GM23248 (cell line): ENCODE results near the gene SNRPD3. TPM values are rescaled to one million over a fixed set of nuclear protein-coding genes. Genes with fewer than 3 reads are reported as not detected.

Experiments used
- DNase-seq: peaks from one replicate; pipeline ENCODE4 v3.0.0-alpha.2; 2015
- H2AFZ ChIP-seq: fragments of 200-600 bp; sonication (generic); 2 replicates; pipeline ENCODE4 v1.6.1; 2016; ENCODE audit warnings: antibody characterized with exemption
- H3F3A ChIP-seq: fragments of 200-600 bp; sonication (generic); 2 replicates; pipeline ENCODE4 v1.6.1; 2016; ENCODE audit warnings: mild to moderate bottlenecking, antibody characterized with exemption, mixed run types; ENCODE audit not compliant: insufficient read depth
- H3K27ac ChIP-seq: fragments of 200-600 bp; sonication (generic); 2 replicates; pipeline ENCODE4 v1.5.1; 2016; ENCODE audit warnings: mild to moderate bottlenecking
- H3K27me3 ChIP-seq: fragments of 200-600 bp; sonication (generic); replicated peaks from 2 replicates; pipeline ENCODE4 v1.6.1; 2016; ENCODE audit warnings: mild to moderate bottlenecking; ENCODE audit not compliant: insufficient read depth
- H3K36me3 ChIP-seq: fragments of 200-600 bp; sonication (generic); 2 replicates; pipeline ENCODE4 v1.6.1; 2016; ENCODE audit warnings: low read depth, mild to moderate bottlenecking
- H3K4me1 ChIP-seq: fragments of 200-600 bp; sonication (generic); 2 replicates; pipeline ENCODE4 v1.6.1; 2016; ENCODE audit warnings: mild to moderate bottlenecking; ENCODE audit not compliant: insufficient read depth
- H3K4me2 ChIP-seq: fragments of 200-600 bp; sonication (generic); one replicate; pipeline ENCODE4 v1.6.1; 2016; ENCODE audit warnings: mild to moderate bottlenecking; ENCODE audit not compliant: unreplicated experiment
- H3K4me3 ChIP-seq: fragments of 200-600 bp; sonication (generic); 2 replicates; pipeline ENCODE4 v1.5.1; 2016; ENCODE audit warnings: mild to moderate bottlenecking
- H3K79me2 ChIP-seq: fragments of 200-600 bp; sonication (generic); 2 replicates; pipeline ENCODE4 v1.6.1; 2016; ENCODE audit warnings: mild to moderate bottlenecking; ENCODE audit not compliant: insufficient read depth
- H3K9ac ChIP-seq: fragments of 200-600 bp; sonication (generic); 2 replicates; pipeline ENCODE4 v1.6.1; 2016; ENCODE audit warnings: mild to moderate bottlenecking
- H3K9me2 ChIP-seq: fragments of 200-600 bp; sonication (generic); 2 replicates; pipeline ENCODE4 v1.6.1; 2016; ENCODE audit warnings: mixed run types, mild to moderate bottlenecking, moderate library complexity; ENCODE audit not compliant: insufficient read depth
- H3K9me3 ChIP-seq: fragments of 200-600 bp; sonication (generic); one replicate; pipeline ENCODE4 v1.6.1; 2017; ENCODE audit warnings: low read depth
- H4K20me1 ChIP-seq: fragments of 200-600 bp; sonication (generic); 2 replicates; pipeline ENCODE4 v1.6.0; 2016; ENCODE audit not compliant: insufficient read depth
- EZH2 ChIP-seq: fragments of 200-600 bp; sonication (generic); IDR thresholded peaks from 2 replicates; pipeline ENCODE4 v1.6.1; 2018; ENCODE audit warnings: antibody characterized with exemption, mild to moderate bottlenecking; ENCODE audit not compliant: insufficient read depth, poor library complexity, severe bottlenecking
- EZH2phosphoT487 ChIP-seq: fragments of 200-600 bp; sonication (generic); IDR thresholded peaks from 2 replicates; pipeline ENCODE4 v1.6.1; 2018; ENCODE audit warnings: antibody characterized with exemption, moderate library complexity, mild to moderate bottlenecking, low read depth; ENCODE audit not compliant: insufficient read depth
- WGBS, 2 experiments: methylation state at CpG; one replicate each; pipeline ENCODE4 v1.1.6; 2015 to 2017; ENCODE audit warnings: low lambda C conversion rate in 2 of 2, low coverage in 1 of 2; ENCODE audit errors: missing lambda C conversion rate in 2 of 2; 5-methylcytosine and 5-hydroxymethylcytosine counted together
- in situ Hi-C: fragments of 300-500 bp; cut with MboI; formaldehyde crosslinking; loops from 2 replicates; pipeline ENCODE4 v1.15.0; 2020
- polyA plus RNA-seq: library from polyadenylated mRNA; unstranded; fragments of >200 nt; fragmentation: Nextera tagmentation; extraction: Ambion mirVana; gene quantifications from 2 replicates; pipeline ENCODE4 v1.2.1, GENCODE V29; 2016
- total RNA-seq: library from RNA; depleted of rRNA; stranded (reverse); fragments of >200 nt; shearing (Covaris generic); gene quantifications from 2 replicates; pipeline ENCODE4 v1.2.3, GENCODE V29; 2014

The SNRPD3 gene
- total and polyA plus RNA-seq, 2 experiments from 2014 or later = 106 to 109 TPM

DNA sequence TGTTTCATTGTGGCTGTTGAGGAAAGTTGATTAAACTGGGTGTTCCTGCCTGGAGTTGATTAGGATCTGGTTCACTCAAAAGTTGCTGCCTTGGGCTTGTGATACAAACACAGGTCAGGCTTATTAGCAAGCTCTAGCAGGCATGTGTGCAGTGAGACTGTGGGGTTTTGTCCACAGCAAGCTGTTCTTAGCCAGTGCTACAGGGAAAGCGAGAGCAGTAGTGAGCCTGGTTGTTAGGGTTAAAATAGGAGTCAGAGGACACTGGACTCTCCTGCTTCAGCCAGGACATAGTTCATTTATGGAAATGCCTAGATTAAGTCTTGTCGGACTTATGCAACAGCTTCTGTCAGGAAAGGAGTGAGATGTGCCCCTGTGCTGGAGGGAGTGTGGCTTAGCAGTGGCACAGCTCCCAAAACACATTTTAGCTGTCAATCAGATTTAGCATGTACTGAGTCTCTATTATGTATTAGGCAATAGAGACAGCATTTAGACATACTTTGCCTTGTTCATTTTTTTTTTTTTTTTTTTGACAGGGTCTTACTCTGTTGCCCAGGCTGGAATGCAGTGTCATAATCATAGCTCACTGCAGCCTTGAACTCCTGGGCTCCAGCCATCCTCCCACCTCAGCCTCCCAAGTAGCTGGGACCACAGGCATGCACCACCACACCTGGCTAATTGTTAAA, 8.7 kb downstream of the SNRPD3 start:
- peaks cover 100% of the 10 kb centered on the region for H3K79me2 ChIP-seq
- peaks cover 6% of the 10 kb centered on the region; the same call in 1 of the 2 replicates for H3K36me3 ChIP-seq
- 48 to 53% methylated on average over 2 of the region's 2 CpGs for WGBS, 2 experiments

GRCh38 chr22:24565077-24565476, 9.3 kb downstream of the SNRPD3 start:
- no peak for TF ChIP-seq EZH2
- TF ChIP-seq EZH2phosphoT487 = no peak
- Histone ChIP-seq H3K4me1 (no peaks in the 10 kb centered on the region), H3K27me3 (no peaks in the 10 kb centered on the region), H3K79me2 (peaks cover 100% of the 10 kb centered on the region), H3K36me3 (peaks cover 12% of the 10 kb centered on the region; the same call in 1 of the 2 replicates), H4K20me1 (0 out of 2 replicates have a peak, but pooled peaks cover 9% of the 10 kb centered on the region), H3F3A (peaks cover 4% of the 10 kb centered on the region; the same call in 1 of the 2 replicates), H3K4me2 (no peak overlapping the region), H2AFZ (no peak overlapping the region), H3K27ac (no peak overlapping the region), H3K9ac (no peak overlapping the region), H3K9me2 (no peaks in the 10 kb centered on the region), H3K4me3 (no peak overlapping the region), H3K9me3 (no peaks in the 10 kb centered on the region)
- in situ Hi-C loops = no loop called here
- WGBS, 2 experiments = 100% methylated on average over 2 of the region's 2 CpGs
- DNase-seq = no peak

More for the DNA sequence above, 8.7 kb downstream of the SNRPD3 start:
- in situ Hi-C loops = no loop called here
- Histone ChIP-seq H3K9me2 (no peaks in the 10 kb centered on the region), H2AFZ (no peak overlapping the region), H3F3A (peaks cover 4% of the 10 kb centered on the region; the same call in 1 of the 2 replicates), H3K4me1 (no peaks in the 10 kb centered on the region), H3K4me3 (no peak overlapping the region), H3K27ac (no peak overlapping the region), H3K9me3 (no peaks in the 10 kb centered on the region), H3K4me2 (no peak overlapping the region), H3K27me3 (no peaks in the 10 kb centered on the region), H4K20me1 (0 out of 2 replicates have a peak, but pooled peaks cover 9% of the 10 kb centered on the region), H3K9ac (no peak overlapping the region)
- DNase-seq = no peak
- TF ChIP-seq EZH2 (no peak), EZH2phosphoT487 (no peak)

- Histone ChIP-seq H3K79me2 (peaks cover 84% of the 10 kb centered on the region), H3K9me3 (no peaks in the 10 kb centered on the region), H3F3A (peaks cover 4% of the 10 kb centered on the region; the same call in 1 of the 2 replicates), H3K4me2 (no peak overlapping the region), H3K4me3 (no peak overlapping the region), H2AFZ (no peak overlapping the region), H4K20me1 (0 out of 2 replicates have a peak, but pooled peaks cover 9% of the 10 kb centered on the region), H3K27ac (no peak overlapping the region), H3K36me3 (peaks cover 15% of the 10 kb centered on the region; the same call in 1 of the 2 replicates), H3K9ac (no peak overlapping the region), H3K27me3 (no peaks in the 10 kb centered on the region), H3K4me1 (no peaks in the 10 kb centered on the region), H3K9me2 (no peaks in the 10 kb centered on the region)
- DNase-seq = peak; percentile 15
- TF ChIP-seq EZH2phosphoT487 = no peak
- no peak for TF ChIP-seq EZH2
- in situ Hi-C loops = no loop called here
- WGBS, 2 experiments = 66 to 69% methylated on average over 8 of the region's 8 CpGs
Observed at GRCh38 chr22:24566899-24567511, 11.2 kb downstream of the SNRPD3 start.

DNA sequence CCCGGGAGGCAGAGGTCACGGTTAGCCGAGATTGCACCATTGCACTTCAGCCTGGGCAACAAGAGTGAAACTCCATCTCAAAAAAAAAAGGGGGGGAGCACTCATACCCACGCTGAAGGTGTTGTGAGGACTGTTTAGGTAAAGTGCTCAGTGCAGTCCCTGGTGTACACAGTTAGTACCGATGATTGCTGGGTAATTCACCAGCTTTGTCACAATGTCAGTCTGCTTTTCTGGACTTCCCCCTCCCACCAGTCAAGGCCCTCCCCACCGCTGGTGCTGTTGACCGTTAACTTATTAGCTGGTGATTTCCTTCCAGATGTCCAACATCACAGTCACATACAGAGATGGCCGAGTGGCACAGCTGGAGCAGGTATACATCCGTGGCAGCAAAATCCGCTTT, 11.9 kb downstream of the SNRPD3 start:
- 0 out of 2 replicates have a peak, but pooled peaks cover 9% of the 10 kb centered on the region for H4K20me1 ChIP-seq
- no peak for TF ChIP-seq EZH2
- TF ChIP-seq EZH2phosphoT487 = no peak
- no peak overlapping the region for H3K4me2 ChIP-seq
- H3F3A ChIP-seq = peaks cover under 1% of the 10 kb centered on the region; the same call in 1 of the 2 replicates
- no peak for DNase-seq
- H3K27me3 ChIP-seq = no peaks in the 10 kb centered on the region
- no peaks in the 10 kb centered on the region for H3K9me3 ChIP-seq
- no peaks in the 10 kb centered on the region for H3K4me1 ChIP-seq
- no peak overlapping the region for H3K4me3 ChIP-seq
- 81 to 86% methylated on average over 10 of the region's 10 CpGs for WGBS, 2 experiments
- no peak overlapping the region for H2AFZ ChIP-seq
- H3K9me2 ChIP-seq = no peaks in the 10 kb centered on the region
- H3K36me3 ChIP-seq = peaks cover 17% of the 10 kb centered on the region; the same call in 1 of the 2 replicates
- no peak overlapping the region for H3K9ac ChIP-seq
- peaks cover 77% of the 10 kb centered on the region for H3K79me2 ChIP-seq
- no peak overlapping the region for H3K27ac ChIP-seq
- in situ Hi-C loops = no loop called here
